GM21529 (cell line): ENCODE measurements around the gene CCL28.
A peak's percentile ranks its signal among the peaks of the same experiment; 100 is the strongest.
"Not testable (repeated sequence)": the region's sequence is repeated elsewhere in the genome, so short reads cannot be mapped to it uniquely, and the experiment has no call there.

Experiments
- ATAC-seq: cut with Tn5 transposase; IDR thresholded peaks from one replicate; pipeline ENCODE4 v1.9.1; 2021; ENCODE audit not compliant: unreplicated experiment

CCL28 gene

GRCh38 chr5:43411495-43411894 lies 696 bp downstream of the CCL28 start:
- ATAC-seq = no peak

GRCh38 chr5:43410414-43410813 lies 1.8 kb downstream of the CCL28 start:
- ATAC-seq = no peak

- no peak for ATAC-seq
Measured at GRCh38 chr5:43409809-43410271, 2.4 kb downstream of the CCL28 start.

- not testable (repeated sequence) for ATAC-seq
Measured at GRCh38 chr5:43402524-43403066, 9.6 kb downstream of the CCL28 start.

- no peak for ATAC-seq
Measured at GRCh38 chr5:43401827-43402226, 10.4 kb downstream of the CCL28 start.

- ATAC-seq = no peak
Measured at GRCh38 chr5:43400082-43400481, 12.1 kb downstream of the CCL28 start.

GRCh38 chr5:43396762-43397304 lies 15.4 kb downstream of the CCL28 start:
- peak; percentile 98 for ATAC-seq

- ATAC-seq = no peak
Measured at GRCh38 chr5:43390471-43390870, 21.7 kb downstream of the CCL28 start.

- peak; percentile 76 for ATAC-seq
Measured at GRCh38 chr5:43389679-43390329, 22.4 kb downstream of the CCL28 start.

GRCh38 chr5:43386960-43387362 lies 25.2 kb downstream of the CCL28 start:
- ATAC-seq = peak; percentile 59

GRCh38 chr5:43376496-43377140 lies 35.6 kb downstream of the CCL28 start:
- ATAC-seq = no peak

GRCh38 chr5:43371821-43372220 lies 40.4 kb downstream of the CCL28 start:
- no peak for ATAC-seq

GRCh38 chr5:43370352-43370751 lies 41.8 kb downstream of the CCL28 start:
- no peak for ATAC-seq

- no peak for ATAC-seq
Measured at GRCh38 chr5:43369651-43370050, 42.5 kb downstream of the CCL28 start.

GRCh38 chr5:43367909-43368669 lies 44.1 kb downstream of the CCL28 start:
- ATAC-seq = no peak

- ATAC-seq = no peak
Measured at GRCh38 chr5:43367453-43367852, 44.7 kb downstream of the CCL28 start.

GRCh38 chr5:43366680-43367246 lies 45.4 kb downstream of the CCL28 start:
- not testable (repeated sequence) for ATAC-seq

- not testable (repeated sequence) for ATAC-seq
Measured at GRCh38 chr5:43365155-43365554, 47.0 kb downstream of the CCL28 start.

- no peak for ATAC-seq
Measured at GRCh38 chr5:43363445-43364152, 48.6 kb downstream of the CCL28 start.

- no peak for ATAC-seq
Measured at GRCh38 chr5:43362725-43363435, 49.3 kb downstream of the CCL28 start.
